Measurements from ENCODE around the gene MBNL2.
"Not testable (repeated sequence)": the region's sequence is repeated elsewhere in the genome, so short reads cannot be mapped to it uniquely, and the experiment has no call there.

The MBNL2 gene, protein sequence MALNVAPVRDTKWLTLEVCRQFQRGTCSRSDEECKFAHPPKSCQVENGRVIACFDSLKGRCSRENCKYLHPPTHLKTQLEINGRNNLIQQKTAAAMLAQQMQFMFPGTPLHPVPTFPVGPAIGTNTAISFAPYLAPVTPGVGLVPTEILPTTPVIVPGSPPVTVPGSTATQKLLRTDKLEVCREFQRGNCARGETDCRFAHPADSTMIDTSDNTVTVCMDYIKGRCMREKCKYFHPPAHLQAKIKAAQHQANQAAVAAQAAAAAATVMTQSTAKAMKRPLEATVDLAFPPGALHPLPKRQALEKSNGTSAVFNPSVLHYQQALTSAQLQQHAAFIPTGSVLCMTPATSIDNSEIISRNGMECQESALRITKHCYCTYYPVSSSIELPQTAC

DNA sequence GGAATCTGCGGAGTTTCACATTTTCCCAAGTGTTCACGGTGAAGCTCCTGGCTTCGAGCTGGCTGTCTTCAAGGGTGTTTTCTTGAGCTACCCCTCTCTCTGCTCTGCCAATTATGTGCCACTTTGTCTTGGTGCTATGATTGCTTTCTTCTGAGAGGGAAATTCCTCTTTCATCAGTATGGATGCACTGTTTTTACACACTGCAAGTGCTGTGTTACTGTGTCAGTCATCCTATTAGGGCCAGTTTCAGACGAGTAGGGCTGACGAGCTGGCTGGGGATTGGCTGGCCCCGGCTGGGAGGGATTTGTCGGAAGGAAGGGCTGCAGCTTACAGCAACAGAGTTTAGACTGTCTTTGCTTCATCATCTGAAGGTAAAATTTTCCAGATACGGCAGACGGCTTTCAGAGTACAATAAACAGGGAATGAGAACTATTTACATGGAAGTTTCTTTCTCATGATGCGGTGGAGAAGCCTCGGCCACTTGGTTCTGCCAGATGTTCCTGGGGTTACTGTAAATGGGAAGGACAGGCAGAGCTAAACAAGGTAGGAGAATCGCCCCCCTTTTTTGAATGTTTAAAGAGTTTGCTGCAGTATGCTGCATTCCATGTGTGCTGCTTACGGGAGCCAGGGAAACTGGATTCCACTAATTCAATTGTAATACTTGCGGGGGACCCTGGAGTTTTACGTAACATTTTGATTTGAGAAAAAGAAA lies at the start of gene MBNL2:
TSS of gene MBNL2 (plus strand) at position 345 of the 712 bp plus-strand sequence. CDS start 53,903 bp downstream, outside the sequence.
- DNase-seq = peak; percentile 89

DNA sequence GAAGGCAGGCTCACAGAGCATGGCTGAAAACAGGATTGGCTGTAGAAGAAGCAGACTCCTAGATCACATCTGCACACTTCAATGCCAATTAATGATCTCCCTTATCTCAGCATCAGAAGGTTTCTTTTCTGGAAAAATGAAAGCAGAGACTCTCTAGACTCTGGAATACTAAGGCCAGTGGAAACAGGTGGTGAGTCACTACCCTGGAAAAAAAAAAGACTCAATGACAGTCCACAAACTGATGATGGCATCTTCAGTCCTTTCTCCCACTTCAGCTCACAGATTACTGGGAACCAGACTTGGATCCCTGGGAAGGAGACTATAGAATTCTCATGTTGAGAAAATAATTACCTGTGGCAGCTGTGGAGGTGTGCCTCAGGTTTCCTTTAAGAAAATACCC lies 47.5 kb upstream of the MBNL2 start:
- DNase-seq = no peak

DNA sequence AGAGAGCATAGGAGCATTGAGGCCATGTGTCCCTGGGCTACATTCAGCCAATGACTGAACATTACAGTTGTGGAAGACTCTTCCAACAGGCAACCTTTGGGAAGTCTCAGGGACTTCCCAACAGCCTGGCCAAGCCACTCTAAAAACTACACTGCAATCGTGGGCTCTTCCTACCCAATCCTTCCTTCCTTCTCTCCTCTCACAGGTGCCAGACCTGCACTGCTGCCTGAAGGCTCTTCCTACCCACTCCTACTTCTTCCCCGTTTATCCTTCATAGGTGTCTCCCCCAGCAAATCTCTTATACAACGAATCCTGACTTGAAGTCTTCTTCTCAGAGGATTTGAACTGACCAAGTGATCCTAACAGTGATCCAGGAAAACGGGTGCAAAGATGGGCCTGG lies 47.1 kb upstream of the MBNL2 start:
- no peak for DNase-seq

DNA sequence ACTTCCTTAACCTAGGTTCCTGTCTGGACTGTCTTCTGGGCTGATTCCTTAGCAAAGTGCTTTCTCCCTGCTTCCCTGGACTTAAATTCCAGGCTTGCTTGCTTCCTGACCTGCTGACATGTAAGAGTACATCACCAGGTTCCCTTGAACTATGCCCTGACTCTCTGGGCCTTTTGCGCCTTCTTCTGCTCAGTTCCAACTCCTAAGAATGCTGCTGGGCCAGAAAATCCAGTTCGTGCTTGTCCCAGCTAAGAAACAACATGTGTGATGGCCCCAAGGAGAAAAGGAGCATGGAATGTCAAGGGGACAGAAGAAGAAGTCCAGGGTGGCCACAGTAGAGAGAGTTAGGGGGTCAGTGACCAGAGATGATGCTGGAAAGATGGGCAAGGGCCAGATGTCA lies 42.6 kb upstream of the MBNL2 start:
- DNase-seq = no peak

DNA sequence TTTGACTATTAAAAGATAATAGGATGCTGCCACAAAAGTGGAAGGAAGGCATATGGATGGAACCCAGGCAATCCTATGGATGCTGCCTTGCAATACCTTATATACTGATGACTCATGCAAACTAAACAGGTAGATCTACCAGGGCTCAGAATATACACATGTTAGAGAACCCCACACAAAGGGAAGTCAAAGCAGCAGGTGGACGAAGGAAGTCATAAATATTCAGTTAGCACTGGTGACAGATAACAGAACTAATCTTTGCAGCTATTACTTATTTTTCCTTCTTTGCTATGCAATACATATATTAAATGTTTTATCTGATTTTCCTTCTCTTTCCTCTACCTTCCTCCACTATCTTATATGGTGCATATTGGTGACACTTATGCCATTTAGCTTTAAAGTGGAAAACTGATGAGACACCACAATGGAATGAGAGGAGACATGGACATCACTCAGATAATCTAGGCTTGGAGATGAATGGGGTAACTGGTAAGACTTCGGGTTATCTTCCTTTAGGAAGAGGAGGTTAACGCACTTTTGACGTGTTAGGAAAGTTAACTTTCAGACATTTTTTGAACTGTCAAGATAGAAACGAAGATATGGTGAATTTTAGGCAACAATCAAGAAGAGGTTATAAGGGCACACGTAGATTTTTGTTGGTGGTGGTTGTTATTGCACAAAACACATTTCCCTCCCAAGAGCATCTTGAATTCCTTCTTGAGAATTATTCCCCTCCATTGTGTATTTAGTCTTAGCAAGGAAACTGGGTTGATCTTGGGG lies 39.8 kb upstream of the MBNL2 start:
- no peak for DNase-seq

DNA sequence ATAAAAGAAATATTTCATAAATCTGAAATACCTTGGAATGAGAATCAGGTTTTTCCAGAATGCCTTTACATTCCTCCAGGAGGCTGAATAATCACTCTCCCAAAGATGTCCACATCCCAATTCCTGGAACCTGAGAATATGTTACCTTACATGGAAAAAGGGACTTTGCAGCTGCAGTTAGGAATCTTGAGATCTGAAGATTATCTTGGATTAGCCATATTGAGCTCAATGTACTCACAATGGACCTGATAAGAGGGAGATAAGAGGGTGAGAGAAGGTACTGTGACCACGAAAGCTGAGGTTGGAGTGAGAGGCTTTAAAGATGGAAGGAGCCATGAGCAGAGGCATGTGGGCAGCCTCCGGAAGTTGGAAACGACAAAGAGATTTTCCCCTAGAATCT lies 36.8 kb upstream of the MBNL2 start:
- no peak for DNase-seq

DNA sequence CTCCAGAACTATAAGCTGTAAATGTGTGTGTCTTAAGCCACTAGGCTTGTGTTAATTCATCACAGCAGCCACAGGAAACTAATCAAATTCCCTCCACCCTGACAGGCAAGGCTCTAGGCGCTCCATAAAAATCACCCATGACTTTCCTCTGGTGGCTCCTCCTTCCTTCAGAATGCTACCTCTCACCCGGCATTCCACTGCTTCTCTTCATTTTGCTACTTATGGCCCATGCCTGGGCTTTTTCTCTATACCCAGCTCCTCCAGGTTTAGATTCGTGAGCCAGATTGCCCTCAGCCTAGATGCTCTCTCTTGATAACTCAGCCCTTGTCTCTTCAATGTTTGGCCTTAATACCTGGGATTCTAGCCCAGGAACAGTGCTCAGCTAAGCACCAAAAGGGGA lies 36.4 kb upstream of the MBNL2 start:
- DNase-seq = no peak

DNA sequence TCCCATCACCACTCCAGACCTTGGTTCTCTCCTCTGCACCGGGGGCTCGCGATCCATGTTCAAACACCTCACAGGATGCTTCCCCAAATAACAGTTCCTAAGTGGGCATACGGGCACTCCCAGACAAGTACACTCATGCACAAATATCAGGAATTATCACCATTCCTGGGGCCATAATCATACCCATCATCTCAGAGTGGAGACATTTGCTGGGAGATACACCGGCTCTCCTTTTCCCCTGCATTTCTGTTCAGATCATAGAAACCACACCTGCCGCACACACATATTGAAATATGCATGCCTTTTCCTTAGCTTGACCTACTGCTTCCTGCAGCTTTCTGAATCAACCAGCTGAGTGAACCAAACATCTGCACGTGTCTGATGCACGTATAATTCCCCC lies 33.9 kb upstream of the MBNL2 start:
- no peak for DNase-seq

DNA sequence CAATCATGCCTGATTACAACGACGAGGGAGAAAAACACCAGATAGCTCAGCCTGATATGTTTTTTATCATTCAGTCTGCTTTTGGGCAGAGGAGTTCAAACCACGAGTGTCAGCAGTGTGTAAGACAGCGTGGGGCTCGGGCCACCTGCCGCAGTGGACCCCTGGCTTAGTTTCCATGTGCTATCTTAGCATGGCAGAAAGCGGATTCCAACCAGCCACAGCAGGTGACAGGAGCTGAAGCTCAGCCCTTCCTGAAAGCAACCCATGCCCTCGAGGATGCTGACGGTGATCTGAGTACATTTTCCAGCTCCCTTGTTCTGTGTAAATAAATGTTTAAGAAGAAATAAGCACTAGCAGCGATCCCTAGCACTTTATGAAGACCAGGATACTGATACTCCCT lies 32.2 kb upstream of the MBNL2 start:
- DNase-seq = no peak

DNA sequence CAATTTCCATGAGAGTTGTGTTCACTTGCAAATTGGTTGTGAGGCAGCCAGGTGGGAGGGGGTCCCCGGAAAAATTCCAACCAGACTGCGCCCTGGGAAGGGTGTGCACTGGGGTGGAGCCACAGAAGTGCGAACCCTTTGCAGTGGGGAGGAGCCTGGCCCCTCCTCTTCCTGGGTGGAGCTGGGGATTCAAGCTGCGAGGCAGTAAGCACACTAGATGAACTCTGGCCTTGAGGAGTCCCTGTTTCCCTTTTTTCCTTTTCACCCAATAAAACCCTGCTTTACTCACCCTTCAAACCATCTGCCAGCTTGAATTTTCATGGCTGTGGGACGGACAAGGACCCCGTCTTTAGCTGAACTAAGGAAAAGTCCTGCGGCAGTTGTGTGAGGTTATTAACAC lies 31.0 kb upstream of the MBNL2 start:
- no peak for DNase-seq

DNA sequence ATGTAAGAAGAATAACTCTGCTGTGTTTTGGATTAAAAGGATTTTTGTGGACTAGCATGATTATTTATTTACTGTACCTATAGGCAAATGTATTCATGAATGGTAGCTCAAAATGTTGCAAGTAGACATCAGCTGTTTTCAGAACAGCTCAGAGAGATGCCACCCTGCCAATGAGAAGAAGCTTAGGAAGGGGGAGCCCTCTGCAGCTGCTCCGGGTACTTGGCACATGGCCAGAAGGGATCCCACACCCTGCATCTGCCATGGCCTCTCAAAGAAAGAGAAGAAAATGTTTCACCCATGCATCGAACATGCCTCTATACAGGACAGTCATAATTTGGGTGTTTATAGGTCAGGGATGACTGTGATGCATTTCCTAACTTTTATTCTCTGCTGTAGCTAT lies 30.5 kb upstream of the MBNL2 start:
- no peak for DNase-seq

DNA sequence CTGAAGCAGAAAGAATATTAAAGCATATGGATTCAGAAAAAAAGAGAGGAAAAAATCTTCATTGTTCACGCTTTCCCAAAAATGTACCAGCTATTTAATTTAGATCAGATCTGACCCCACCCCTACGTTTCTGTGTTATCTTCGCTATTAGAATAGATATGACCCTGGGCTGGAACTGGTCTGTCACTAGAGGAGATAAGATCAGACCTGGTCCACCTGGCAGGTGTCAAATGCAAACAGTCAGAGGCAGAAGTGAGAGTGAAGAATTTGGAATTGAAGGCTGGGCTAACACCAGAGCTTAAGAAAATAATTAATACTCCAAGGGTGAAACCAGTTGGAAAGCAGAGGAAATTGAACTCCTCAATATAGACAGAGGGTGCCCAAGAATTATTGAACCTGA lies 30.0 kb upstream of the MBNL2 start:
- DNase-seq = no peak

DNA sequence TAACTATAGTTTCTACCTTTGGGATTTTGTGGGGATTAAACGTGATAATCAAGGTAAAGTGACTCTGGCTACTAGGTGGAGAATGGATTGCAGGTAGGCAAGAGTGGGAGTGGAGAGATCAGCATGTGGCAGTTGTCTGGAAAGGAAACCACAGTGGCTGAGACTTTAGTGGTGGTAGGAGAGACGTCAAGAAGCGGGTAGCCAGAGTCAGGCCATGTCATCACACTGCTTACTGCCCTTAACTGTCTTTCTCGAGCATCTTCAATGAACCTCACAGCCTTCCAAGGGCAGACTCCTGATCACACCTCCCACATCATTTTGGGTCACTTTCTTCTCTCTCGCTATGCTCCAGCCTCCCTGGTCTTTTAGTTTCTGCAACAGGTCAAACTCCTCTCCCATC lies 28.6 kb upstream of the MBNL2 start:
- DNase-seq = no peak

DNA sequence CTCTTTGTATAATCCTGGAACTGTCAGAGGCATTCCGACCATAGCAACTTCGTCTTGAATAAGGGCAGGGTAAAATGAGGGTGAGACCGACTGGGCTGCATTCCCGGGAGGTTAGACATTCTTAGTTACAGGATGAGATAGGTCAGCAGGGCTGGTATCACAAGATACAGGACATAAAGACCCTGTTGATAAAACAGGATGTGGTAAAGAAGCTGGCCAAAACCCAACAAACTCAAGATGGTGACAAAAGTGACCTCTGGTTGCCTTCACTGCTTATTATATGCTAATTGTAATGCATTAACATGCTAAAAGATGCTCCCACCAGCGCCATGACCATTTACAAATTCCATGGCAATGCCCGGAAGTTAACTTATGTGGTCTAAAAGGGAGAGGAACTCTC lies 27.7 kb upstream of the MBNL2 start:
- DNase-seq = peak; percentile 8

DNA sequence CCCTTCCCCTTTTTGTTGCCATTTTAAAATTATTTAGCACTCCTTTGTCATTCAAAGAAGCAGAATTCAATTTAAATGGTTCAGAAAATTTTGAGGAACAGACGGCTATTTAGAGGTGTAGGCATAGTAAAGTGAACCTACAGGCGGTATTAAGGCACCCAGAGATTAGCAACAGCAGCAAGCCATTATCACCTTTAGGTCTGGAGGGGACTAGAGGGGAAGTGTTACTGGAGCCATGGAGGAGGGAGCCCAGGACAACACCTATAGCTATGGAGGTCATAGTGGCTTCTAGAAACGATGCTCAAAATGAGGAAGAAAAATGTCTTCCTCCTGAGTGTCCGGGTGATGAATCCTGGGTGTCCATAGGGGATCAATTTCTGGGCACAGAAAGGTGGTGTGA lies 25.8 kb upstream of the MBNL2 start:
- DNase-seq = no peak

DNA sequence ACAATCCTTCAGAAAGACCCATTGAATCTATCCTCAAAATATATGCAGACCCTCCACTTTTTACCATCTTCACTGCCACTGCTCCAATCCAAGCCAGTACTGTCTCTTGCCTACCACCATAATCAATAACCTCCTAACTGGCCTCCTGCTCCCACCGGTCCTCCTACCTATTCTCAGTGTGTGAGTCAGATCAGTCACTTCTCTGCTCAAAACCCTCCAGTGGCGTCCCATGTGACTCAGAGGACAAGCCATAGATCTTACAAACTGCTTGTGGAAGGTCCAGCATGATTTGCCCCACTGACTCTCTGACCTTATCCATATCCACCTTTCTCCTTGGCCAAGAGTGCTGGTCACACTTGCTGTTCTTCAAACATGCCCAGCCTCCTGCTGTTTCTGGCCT lies 23.4 kb upstream of the MBNL2 start:
- DNase-seq = no peak

DNA sequence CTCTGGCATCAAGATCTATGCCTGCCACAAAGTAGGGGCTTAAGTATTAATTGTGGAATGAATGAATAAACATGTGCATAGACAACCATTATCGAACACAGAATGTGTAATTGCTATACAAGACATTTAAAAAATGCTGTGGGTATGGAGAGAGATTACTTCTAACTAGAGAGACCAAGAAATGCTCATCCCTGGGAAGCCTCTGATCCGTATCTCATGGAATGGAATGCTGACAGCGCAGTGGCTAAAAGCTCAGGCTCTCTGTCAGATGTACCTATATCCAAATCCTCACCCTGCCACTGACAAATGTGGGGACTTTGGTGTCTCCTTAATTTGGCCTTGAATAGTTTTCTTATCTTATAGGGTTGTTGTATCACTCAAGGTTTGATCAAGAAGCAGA lies 22.7 kb upstream of the MBNL2 start:
- DNase-seq = no peak

DNA sequence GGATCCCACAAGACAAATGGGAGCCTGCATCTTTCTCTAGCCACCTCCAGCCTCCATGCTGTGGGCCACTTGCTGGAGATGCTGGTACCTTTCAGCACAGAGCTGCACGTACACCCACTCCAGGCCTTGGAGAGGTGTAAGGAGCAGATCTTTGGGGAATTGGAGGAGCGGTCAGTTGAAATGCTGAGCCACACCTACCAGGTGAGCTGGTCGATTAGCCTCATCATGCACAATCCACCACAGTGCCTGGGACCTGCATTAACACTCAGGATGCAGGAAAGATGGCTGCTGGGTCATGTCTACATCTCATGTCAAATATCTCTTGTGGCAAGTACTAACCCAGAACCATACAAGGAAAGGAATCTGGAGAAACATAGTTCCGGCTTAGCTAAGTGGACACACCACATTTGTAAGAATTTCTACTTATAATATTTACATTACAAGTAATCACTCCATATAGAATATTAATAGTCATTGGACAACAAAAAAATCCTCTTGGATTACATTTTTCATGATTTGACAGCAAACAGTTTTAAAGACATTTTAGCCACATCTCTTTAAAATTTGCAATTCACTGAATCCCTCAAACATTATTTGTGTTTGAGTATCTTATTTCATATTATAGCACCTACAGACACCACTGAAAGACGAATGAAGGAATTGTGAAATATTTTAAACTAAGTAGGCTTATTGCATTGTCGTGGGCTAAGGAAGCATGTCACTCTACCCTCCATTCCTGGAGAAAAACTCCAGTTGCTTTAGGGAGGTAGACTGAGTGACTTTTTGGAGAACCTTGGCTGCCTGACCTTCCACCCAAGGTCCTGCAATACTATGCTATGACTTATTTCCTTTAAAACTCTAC lies 21.8 kb upstream of the MBNL2 start:
- DNase-seq = no peak

DNA sequence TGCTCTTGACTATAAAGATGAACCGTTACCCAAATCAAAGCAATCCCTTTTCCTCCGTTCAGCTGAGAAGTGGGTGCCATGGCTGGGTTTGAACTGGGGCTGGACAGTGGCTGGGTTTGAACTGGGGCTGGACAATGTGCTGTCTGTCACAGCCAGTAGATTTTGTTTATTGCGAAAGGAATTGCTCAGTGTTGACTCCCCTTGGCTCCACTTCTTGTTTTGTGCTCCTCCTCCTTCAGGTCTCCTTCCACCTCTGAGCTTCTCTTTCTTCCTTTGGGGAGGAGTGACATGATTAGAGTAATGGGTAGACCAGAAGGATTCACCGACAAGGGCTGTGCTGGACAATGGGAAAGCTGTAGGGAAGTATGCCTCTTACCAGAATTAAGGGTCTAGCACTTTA lies 19.4 kb upstream of the MBNL2 start:
- no peak for DNase-seq

DNA sequence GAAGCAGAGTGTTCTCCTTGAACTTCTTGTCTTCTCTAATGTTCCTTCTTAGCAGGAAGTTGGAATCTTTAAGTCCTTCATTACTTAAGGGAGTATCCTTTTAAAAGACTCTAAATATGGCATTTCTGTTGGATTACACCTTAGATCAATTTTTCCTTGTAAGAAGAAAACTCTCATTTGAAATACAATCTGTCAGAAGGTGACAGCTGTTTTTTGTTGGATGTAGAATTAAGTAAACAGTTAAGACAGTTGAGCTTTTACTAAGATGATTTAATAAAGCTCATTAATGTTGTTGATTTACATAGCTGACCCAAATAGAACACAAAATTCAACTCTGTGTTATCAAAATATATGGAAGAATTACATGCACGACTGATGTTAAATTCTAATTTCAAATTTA lies 16.7 kb upstream of the MBNL2 start:
- DNase-seq = no peak

DNA sequence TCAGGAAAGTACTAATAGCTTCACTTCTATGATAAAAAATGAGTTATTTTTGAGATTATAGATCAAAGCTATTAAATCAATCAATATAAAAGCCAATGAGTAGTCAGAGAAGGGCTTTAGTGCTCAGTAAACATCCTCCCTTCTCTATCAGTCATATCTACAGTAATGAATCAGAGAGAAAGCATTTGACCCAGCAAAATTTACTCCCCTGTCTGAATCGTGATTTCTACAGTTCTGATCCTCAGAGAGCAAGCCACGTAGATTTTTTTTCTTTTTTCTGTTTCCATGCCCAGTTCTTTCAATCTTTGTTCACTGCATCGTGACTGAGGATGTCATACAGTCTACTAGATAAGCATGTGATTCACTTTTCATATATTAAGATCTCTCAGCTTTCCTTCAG lies 16.2 kb upstream of the MBNL2 start:
- DNase-seq = no peak

DNA sequence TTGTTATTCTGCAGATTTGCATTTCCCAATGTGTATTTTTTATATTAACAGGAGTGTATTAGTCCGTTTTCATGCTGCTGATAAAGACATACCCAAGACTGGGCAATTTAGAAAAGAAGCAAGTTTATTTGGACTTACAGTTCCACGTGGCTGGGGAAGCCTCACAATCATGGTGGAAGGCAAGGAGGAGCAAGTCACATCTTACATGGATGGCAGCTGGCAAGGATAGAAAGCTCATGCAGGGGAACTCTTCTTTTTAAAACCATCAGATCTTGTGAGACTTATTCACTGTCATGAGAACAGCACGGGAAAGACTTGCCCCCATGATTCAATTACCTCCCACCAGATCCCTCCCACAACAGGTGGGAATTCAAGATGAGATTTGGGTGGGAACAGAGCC lies 14.9 kb upstream of the MBNL2 start:
- DNase-seq = not testable (repeated sequence)

DNA sequence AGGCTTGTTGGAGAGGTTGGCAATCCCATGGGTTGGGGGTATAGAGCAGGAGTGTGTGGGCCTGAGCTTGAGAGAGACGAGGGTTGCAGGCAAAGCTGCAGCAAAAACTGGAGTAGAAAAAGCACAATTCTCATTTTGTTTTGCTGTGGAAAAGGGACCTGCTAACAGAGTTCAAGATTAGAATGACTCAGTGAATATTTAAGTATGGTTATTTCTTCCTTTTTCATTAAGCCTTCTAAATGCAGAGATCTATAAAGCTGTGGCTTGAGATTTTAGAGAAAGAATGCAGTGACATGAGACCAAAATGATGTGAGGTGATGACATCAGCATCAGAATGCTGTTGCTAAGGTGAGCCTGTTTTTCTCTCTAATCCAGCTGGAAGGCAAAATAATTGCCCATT lies 10.8 kb upstream of the MBNL2 start:
- no peak for DNase-seq
